ENCODE data around the gene LYPD5.

GRCh38 chr19:43811837-43812236, 9.6 kb upstream of the LYPD5 start:
- TF ChIP-seq CTCF (IDR thresholded peaks at IDR 0.05; ENCODE audit: borderline replicate concordance, extremely low read depth, low read length, poor library complexity, severe bottlenecking) = no peak
- no peak for TF ChIP-seq EZH2 (IDR thresholded peaks at IDR 0.05; ENCODE audit: borderline replicate concordance, low read depth, low read length, severe bottlenecking)

All from DND-41 (cell line).